Occipital lobe (tissue), 2 donors: ENCODE measurements around the gene CPEB1. TPM values are rescaled to one million over a fixed set of nuclear protein-coding genes. Genes with fewer than 3 reads are reported as not detected.

Experiments used
- DNase-seq: peaks from one replicate; lab custom pipeline; 2025; lab: John Stamatoyannopoulos, UW
- total RNA-seq: library from RNA; depleted of rRNA; stranded (reverse); fragments of >200 nt; gene quantifications from one replicate; pipeline ENCODE4 v1.2.3, GENCODE V29; 2014

Gene CPEB1
- 2.8 TPM for total RNA-seq

DNA sequence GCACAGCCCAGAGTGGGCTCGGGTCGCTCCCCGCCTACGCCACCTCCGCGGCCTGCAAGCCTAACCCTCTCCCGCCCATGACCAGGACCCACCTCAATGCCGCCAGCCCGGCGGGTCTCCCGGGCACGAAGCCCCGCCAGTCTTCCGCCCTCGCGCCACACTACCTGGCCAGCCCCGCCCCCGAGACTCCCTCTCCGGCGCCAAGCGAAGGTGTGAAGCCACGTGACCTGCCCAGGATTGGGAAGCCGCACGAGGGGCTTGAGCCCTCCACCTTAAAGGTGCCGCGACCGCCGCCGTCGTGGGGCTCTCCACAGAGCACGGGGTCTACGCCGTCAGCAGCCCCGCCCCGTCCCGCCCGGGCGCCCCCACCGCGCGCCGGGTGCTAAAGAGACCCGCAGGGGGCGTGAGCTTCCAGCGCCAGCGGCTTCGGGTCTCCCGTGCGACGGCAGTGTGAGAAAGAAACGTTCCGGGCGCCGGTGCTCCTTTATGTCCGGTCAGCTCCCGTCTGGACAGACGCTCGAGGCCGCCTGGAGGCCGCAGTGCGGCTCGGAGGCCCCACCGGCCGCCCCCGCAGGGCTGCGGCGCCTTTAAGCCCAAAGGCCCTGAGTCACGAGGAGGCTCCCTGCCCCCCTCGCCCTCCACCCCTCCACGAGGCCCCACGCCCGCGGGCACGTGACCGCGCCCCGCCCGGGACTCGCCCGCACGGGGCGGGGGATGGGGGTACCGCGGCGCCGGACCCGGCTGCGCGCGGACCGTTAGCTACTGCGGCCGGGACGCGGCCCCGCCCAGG is at the start of gene CPEB1:
Gene CPEB1 (minus strand): TSS at position 319 of the 790 bp plus-strand sequence. CDS start 18,904 bp downstream, outside the sequence.
- DNase-seq = peak; percentile 66

DNA sequence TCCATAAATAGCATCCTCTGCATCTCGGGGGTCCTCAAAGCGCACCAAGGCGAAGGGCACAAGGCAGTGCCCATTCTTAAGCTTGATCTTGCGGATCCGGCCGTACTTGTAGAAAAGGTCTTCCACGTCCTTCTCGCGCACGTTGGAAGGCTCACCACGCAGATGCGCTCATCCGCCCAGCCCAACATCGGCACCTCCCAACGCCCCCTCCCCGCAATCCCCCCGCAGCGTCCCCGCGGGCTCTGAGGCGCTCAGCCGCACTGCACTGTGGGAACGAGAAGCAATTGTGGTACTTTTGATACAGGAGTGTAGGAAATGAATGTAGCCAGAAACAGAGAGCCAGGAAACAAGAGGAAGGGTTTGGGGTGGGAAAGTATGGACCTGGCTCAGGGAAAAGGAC is 45.0 kb upstream of the CPEB1 start:
- no peak for DNase-seq

DNA sequence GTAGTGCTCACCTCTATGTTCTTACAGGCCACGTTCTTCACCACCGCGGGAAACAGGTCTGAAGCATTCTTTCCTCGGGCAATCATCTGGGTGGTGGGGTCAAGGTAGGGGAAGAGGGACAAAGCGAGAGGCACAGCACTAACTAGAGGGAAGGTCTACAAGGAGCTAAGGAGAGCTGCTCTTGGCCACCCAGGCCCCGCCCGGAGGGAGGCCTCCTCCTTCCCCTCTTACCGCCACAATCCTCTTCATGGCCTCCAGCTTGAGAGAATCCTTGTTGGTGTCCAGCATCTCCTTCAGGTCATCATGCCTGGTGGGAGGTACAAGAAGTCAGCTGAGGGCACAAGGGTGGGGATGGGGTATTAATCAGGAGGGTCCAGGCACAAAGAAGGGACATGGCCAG is 42.0 kb upstream of the CPEB1 start:
- DNase-seq = no peak

DNA sequence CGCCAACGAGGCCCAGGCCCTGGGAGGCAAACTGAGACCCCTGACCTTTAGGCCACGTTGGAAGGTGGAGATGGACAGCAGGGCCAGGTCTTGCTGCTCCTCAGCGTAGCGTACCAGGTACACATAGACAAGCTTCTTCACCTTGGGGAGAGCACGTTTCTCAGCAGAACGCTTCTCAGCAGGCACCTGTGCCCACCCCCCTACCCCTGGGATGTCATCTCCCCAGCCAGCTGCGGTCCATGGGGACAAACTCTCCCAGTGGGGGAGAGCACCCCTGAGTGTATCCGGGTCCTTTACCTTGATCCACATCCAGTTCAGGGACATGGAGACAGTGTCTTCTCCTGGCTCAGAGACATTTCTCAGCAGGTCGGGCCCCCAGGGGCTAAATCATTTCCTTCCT is 41.5 kb upstream of the CPEB1 start:
- no peak for DNase-seq

DNA sequence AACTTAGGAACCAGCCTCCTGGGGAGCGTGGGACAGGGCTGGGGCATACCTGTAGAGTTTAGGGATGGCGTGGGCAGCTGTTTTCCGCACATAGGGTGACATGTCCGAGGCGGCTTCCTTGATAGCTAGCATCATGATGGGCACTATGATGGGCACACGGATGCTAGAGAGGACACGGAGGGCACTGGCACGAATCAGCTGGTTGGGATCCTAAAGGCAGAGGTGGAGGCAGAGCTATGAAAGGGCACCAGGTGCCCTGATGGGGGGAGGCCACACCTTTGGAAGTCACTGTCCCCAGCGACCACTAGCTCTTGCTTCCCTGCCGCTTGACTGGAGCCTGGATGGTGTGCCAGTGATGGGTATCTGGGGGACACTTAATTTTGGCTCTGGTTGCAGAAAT is 34.2 kb upstream of the CPEB1 start:
- DNase-seq = no peak

DNA sequence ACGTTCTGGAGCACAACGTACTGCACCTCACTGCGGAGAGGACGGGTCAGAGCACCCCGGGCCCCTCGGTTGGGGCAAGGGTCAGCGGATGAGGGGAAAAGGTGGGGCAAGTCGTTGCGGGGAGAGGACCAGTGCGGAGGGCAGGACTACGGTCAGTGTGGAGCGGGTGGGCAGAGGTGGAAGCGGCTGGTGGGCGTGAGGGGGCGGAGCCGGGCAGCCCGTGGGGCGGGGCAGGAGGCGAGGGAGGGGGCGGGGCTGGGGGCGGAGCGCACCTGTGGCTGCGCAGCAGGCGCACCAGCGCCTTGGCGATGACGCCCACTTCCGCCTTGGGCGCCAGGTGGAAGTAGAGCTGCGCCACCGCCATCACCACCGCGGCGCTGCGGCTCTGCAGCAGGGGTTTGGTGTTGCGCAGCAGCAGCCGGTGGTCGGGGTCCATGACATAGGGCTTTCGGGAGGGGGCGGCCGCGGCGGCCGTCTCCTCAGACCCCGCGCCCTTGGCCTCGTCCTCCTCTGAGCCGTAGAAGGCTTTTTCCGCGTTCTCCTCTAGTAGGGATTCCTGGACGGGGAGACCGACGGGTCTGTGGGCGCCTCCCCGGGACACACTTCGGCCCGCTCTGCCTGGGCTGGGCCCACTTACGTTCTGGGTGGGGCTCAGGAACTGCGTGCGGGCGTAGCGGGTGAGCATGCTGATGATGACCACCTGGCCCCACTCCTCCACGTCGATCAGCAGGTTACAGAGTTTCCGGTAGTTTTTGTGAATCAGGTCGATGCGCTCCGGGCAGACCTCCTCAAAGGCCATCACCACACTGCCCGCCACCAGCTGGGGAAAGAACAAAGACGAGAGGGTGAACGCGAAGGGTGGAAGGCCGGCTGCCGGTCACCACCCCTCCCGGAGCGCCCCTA is 33.3 kb upstream of the CPEB1 start:
- DNase-seq = no peak

DNA sequence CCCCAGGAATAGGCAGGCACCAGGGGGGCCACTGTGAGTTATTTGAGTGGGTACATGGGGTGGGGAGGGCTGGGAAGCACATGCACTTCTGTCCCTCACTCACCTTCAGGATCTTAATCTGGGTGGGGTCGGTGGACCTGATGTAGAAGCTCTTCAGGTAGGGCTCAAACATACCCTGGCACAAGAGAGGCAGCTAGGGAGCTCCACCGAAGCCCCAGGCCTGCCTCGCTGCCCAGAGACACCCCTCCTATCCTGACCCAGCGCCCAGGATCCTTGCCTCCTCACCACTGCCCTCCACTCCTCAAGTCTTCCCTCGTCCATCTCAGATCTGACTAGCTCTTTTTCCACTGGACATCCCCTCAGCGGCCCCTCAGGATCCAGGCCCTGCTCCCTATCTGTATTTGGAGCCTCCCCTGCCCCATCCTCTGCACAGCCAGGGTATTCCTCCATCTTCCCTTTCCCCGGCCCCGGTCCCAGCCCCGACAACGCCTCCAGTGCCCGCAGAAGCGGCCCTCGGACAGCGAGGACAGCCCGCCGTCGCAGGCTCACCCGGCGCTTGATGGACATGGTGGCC is 32.5 kb upstream of the CPEB1 start:
- DNase-seq = no peak

DNA sequence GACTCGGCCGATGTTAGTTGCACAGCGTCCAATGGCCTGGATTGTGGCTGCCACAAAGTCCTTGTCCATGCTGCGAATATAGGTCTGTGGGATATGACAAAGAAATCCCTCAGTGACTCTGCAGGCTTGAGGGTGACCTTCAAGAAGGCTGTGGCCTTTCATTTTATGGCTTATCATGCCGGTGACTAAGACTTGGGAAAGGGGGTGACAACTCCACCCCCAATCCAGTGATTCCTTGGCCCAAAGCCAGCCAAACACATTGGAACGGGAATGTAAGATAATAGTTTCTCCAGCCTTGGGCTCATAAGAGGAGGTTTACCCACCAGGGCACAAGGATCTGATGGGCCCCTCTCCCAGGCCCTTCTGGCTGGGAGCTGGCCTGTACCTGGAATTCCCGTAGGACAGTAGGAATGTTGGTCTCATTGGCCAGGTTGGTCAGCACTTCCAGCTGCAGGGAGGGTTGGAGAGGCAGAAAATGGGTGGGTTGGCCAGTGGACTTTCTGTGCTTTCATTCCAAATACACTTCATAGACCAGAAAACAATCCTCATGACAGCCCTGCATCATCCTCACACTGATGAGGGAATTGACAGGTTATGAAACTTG is 30.7 kb upstream of the CPEB1 start:
- no peak for DNase-seq

DNA sequence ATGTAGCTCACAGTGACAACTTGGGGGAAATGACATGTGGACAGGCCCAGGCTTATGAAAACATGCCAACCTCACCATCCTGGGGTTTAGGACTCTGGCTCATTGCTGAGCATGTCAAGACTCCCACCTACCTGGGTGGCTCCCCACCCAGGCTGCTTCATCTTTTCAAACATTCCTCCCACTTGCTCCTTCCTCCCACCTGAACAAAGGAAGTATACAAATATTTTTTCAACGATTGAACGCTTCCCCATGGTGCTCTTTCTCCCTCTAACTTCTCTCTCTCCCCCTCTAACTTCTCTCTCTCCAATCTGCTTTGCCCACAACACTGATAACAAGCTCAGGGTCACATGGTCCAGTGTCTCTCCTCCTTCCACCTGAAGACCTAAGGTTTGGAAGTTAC is 27.7 kb upstream of the CPEB1 start:
- no peak for DNase-seq

DNA sequence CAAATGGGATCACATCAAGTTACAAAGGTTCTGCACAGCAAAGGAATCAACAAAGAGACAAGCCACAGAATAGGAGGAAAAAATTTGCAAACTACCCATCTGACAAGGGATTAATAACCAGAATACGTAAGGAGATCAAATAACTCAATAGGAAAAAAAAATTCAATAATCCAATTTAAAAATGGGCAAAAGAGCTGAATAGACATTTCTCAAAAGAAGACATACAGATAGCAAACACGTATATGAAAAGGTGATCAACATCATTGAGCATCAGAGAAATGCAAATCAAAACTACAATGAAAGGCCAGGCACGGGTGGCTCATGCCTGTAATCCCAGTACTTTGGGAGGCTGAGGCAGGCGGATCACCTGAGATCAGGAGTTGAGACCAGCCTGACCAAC is 23.5 kb upstream of the CPEB1 start:
- DNase-seq = no peak

DNA sequence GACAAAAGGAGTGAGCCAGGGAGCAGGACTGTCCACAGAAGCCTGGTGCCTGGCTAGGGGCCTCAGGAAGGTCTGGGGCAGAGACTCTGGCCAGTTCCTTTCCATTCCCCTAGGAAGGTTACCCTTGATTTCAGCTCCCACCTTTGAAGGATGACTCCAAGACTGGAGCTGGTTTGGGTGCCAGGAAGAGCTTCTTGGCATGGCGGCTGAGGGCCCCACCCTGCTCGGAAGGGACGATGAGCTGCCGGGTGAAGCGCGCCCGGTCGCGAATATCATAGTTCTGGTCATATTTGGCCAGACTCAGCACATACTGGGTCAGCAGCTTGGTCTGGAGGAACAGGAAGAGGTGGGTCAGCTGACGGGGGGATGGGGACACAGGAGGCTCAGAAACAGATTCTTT is 19.4 kb upstream of the CPEB1 start:
- no peak for DNase-seq

DNA sequence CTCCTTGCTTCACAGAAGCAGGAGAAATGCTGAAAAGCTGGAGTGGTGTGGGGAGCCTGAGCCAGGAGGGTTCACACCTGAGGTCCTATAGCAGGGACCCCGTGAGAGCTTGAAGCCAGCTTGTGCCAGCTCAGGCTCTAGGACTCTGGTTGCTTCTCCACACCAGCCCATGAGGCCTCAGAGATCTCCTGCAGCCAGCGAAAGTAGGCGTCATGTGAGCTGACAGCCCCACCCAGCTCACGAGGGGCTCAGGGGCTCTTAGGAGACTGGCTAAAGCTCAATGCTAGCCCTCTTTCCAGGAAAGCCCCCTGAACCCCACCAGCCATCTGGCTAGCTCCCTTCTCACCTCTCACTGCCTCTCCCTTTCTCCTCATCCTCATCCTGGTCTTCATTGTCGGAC is 16.9 kb upstream of the CPEB1 start:
- DNase-seq = no peak

DNA sequence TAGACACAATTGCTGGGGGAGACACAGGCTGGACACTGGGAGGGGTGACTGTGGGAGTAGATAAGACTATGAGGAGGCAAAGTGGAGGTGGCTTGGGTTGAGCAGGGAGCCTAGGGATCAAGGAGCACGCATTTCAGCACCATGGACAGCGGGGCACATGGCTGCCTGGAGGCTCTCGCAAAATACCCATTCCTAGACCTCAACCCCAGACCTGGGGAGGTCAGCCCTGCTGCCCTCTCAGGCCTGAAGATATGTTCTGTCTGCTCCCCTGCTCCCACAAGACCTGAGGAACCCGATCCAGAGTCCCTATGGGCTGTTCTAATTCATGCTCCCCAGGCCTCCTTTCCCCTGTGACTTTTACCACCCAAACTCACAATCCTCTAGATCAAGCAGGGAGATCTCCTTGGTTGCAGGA is 16.0 kb upstream of the CPEB1 start:
- no peak for DNase-seq

DNA sequence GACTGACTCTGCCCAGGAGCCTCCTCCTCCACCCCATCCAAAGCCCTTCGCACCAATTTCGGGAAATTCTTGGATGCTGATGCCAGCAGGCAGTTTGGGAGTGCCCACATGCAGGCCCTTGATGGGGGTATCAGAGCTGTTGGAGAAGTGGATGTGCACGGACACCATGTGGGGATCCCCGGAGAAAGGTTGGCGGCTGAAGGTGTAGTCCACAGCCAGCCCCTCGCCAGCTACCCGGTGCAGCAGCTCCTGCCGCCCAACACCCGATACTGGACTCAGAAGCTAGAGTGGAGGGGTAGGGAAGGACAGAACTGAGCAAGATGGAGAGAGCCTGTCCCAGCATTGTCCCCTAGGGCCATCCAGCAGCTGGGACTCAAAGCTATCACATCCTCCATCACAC is 15.5 kb upstream of the CPEB1 start:
- no peak for DNase-seq

DNA sequence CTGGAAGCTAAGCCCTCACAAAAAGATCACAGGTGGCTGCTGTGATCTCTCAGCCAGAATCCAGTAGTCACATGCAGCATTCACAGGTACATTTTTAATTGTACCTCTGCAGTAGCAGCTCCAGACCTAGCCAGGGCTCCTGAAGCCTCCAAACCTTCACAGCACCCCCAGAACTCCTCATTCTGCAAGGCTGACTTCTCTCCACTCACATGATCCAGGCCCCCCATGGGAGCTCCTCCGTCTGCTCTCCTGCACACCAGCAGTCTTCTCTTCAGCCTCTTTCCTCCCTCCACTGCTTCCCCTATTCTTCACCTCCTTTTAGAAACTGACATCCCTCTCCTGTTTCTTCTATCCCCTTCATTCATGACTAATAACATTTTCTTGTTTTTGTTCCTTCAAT is 13.2 kb upstream of the CPEB1 start:
- DNase-seq = no peak

DNA sequence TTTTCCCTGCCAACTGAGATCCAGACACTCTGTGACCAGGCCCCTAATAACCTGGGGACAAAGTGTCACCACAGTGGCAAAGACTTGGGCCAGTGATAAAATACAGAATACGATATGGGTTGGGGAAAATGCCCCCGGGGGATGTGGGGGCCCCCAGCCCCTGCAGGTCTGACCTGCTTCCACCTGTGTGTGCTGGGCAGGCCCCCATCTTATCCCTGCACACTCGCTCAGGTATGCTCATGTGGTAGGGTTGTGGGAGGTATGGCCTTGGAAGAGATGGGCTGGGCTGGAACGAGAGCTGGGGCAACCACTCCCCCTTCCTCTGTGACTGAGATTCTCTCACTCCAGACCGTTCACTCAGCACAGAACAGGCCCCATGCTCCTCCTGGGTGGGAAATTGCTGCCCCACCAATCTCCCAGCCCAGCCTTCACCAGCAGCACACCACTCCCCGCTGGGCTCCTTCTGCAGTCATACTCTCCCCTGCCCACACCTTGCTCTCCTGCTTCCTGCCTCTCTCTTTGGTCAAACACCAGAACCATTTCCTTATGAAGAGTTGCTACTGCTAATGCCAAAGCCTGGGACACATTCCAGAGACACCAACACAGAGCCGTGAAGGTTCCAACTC is 9.6 kb upstream of the CPEB1 start:
- DNase-seq = no peak

DNA sequence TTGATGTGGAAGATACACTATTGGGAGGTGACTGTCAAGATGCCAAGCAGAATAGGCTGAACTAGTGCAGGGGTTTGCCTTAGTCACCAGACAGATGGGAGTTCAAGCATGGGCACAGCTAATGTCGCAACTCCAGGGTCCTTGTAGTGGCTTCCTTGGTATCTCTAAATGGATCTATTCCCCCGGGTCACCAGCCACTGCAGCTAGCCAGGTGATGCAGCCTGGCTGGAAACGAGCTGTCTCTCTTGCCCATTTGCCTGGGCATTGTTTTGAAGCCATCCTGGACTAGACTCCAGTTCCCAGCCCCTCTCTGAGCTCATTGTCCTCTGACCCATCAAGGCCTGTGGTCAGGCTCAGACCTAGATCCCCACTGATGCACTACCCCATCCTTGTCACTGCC is 8.4 kb upstream of the CPEB1 start:
- DNase-seq = no peak

DNA sequence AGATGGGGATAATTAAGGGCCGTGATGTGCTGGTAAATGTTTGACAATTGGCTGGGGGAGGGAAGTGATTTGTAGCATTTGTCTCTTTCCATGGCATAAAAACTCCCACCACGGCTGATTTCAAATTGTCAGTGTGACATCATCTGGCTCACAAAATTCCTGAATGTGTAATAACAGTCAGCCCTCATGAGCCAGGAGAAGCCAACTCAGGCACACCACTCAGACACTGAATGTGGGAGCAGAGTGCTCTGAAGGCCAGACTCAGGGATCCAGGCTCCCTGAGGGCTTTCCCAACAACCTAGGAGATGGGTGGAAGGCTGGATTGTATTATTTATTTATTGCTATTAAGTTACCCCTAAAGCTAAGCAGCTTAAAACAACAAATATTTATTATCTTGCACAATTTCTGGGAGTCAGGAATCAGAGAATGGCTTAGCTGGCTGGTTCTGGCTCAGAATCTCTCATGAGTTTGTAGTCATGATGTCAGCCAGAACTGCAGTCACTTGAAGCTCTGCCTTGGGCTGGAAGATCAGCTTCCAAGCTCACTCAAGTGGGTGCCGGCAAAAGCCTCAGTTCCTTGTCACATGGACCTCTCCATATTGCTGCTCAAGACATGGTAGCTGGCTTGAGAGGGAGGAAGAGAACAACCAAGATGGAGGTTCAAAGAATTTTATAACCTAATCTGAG is 6.5 kb upstream of the CPEB1 start:
- DNase-seq = no peak

DNA sequence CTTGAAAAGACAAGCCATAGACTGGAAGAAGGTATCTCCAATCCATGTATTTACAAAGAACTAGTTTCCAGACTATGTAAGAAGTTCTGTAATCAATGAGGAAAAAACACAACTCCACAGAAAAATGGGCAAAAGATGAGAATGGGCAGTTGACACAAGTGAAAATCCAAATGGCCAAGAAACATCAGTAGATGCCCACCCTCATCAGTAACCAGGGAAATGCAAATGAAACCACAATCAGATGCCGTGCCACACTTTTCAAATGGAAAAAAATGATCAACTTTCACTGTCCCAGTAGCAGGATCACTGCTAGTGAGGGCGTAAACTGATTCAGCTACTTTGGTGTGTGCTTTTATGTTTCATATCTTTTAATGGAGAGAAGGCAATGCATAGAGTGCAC is 4.5 kb upstream of the CPEB1 start:
- no peak for DNase-seq

DNA sequence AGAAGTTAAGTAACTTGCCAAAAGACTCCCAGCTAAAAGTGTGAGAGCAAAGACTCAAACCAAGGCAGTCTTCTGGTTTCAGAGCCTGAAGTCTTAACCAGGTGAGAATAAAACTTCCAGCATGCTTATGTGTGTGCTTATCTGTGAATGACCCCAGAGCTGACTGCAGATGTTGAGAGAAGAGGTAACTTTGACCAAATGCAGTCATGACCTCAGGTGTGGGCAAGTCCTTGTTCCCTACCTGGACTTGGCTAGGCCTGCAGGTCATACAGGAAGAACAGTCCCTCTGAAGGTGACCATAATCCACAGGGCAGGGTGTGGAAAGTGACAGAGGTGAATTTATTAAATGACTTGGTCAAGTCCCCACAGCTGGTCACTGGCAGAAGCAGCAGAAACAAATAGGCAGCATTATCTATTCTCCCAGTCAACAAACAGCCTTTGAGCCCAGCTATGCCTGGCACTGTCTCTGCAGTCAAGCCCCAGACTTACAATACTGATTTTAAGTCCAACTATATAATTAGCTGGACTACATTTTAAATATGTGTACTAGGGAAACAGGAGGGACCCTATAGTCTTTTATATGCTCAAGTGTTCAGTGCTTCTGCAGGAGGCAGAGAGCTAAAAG is 3.0 kb upstream of the CPEB1 start:
- DNase-seq = peak; percentile 24
